HG02981 (cell line): Measurements from ENCODE around the gene ZNF276.
"Not testable (repeated sequence)": the region's sequence is repeated elsewhere in the genome, so short reads cannot be mapped to it uniquely, and the experiment has no call there.

Experiments
- ATAC-seq: cut with Tn5 transposase; IDR thresholded peaks from one replicate; pipeline ENCODE4 v1.9.1; 2021; ENCODE audit warnings: mild to moderate bottlenecking, moderate library complexity; ENCODE audit not compliant: unreplicated experiment

Gene ZNF276

GRCh38 chr16:89779231-89779908 is 58.0 kb downstream of the ZNF276 start:
- ATAC-seq = no peak

GRCh38 chr16:89779909-89780305 is 58.6 kb downstream of the ZNF276 start:
- no peak for ATAC-seq

GRCh38 chr16:89782489-89782888 is 61.2 kb downstream of the ZNF276 start:
- ATAC-seq = no peak

- ATAC-seq = not testable (repeated sequence)
Observed at GRCh38 chr16:89783952-89784351, 62.6 kb downstream of the ZNF276 start.

- no peak for ATAC-seq
Observed at GRCh38 chr16:89784406-89784805, 63.1 kb downstream of the ZNF276 start.

- ATAC-seq = no peak
Observed at GRCh38 chr16:89785523-89786155, 64.3 kb downstream of the ZNF276 start.

- no peak for ATAC-seq
Observed at GRCh38 chr16:89786474-89787364, 65.4 kb downstream of the ZNF276 start.

GRCh38 chr16:89787365-89787805 is 66.0 kb downstream of the ZNF276 start:
- no peak for ATAC-seq
